Natural killer cell treated with Interleukin-12 subunit alpha and Interleukin-12 subunit beta and Interleukin-15 and Interleukin-18, amount 100 ng/mL, for 72 hours (primary cell): ENCODE results near the gene ABCC10. TPM values are rescaled to one million over a fixed set of nuclear protein-coding genes. Genes with fewer than 3 reads are reported as not detected.
"Not testable (repeated sequence)": the region's sequence is repeated elsewhere in the genome, so short reads cannot be mapped to it uniquely, and the experiment has no call there.

Experiments
- ATAC-seq, 2 donors: fragments of 150-1000 bp; cut with Tn5 transposase in 1 of 2; sonication (Bioruptor Pico), chemical (Tn5 transposase) in 1 of 2; 2 replicates each; pipeline ENCODE4 v1.10.0; 2021
- DNase-seq: peaks from one replicate; pipeline ENCODE4 v3.0.0; 2022; ENCODE audit warnings: low spot score
- H3K27ac Mint-ChIP-seq, 2 donors: 1 replicate in 1 of 2; 2 replicates in 1 of 2; pipeline ENCODE4 v1.8.0; 2022; ENCODE audit warnings: mixed read lengths in 2 of 2, mild to moderate bottlenecking in 1 of 2, moderate library complexity in 1 of 2
- H3K27me3 Mint-ChIP-seq, 2 donors: 1 replicate in 1 of 2; 2 replicates in 1 of 2; pipeline ENCODE4 v1.8.0; 2022; ENCODE audit warnings: mixed read lengths in 2 of 2
- H3K36me3 Mint-ChIP-seq: one replicate; pipeline ENCODE4 v1.8.0; 2022; ENCODE audit warnings: mixed read lengths
- H3K4me1 Mint-ChIP-seq, 2 donors: 1 replicate in 1 of 2; 2 replicates in 1 of 2; pipeline ENCODE4 v1.8.0; 2022; ENCODE audit warnings: low read depth in 2 of 2, mixed read lengths in 2 of 2, mild to moderate bottlenecking in 1 of 2
- H3K4me3 Mint-ChIP-seq: one replicate; pipeline ENCODE4 v1.8.0; 2022; ENCODE audit warnings: mixed read lengths
- H3K9me3 Mint-ChIP-seq: 2 replicates; pipeline ENCODE4 v1.8.0; 2022; ENCODE audit warnings: mixed read lengths
- total RNA-seq, 2 donors: library from RNA; stranded (reverse); gene quantifications; one replicate each; pipeline ENCODE4 v1.2.3, GENCODE V29; 2022

ABCC10 gene
- total RNA-seq, 2 donors from 2014 or later = 41.8 to 82.9 TPM

- Mint-ChIP-seq H3K27me3 (peaks cover 13 to 29% of the 10 kb centered on the region in 2 donors), H3K9me3 (no peaks in the 10 kb centered on the region), H3K36me3 (no peaks in the 10 kb centered on the region), H3K4me1 (peaks cover 13 to 16% of the 10 kb centered on the region in 2 donors), H3K27ac (no peak overlapping the region), H3K4me3 (no peak overlapping the region)
- ATAC-seq (no peak), DNase-seq (no peak)
Measured at GRCh38 chr6:43457643-43458042, 30.3 kb downstream of the ABCC10 start.

DNA sequence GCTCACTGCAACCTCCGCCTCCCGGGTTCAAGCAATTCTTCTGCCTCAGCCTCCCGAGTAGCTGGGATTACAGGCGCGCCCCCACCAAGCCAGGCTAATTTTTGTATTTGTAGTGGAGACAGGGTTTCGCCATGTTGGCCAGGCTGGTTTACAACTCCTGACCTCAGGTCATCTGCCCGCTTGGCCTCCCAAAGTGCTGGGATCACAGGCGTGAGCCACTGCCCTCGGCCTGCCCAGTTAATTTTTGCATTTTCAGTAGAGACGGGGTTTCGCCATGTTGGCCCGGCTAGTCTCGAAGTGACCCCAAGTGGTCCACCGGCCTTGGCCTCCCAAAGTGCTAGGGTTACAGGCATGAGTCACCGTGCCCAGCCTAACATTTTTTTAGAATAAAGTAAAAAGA lies 30.8 kb downstream of the ABCC10 start:
- not testable (repeated sequence) for H3K9me3 Mint-ChIP-seq, DNase-seq, H3K27ac Mint-ChIP-seq, H3K4me3 Mint-ChIP-seq, H3K36me3 Mint-ChIP-seq, ATAC-seq
- Mint-ChIP-seq H3K27me3 (peaks cover 16 to 34% of the 10 kb centered on the region in 2 donors), H3K4me1 (peaks cover 13 to 16% of the 10 kb centered on the region in 2 donors)

DNA sequence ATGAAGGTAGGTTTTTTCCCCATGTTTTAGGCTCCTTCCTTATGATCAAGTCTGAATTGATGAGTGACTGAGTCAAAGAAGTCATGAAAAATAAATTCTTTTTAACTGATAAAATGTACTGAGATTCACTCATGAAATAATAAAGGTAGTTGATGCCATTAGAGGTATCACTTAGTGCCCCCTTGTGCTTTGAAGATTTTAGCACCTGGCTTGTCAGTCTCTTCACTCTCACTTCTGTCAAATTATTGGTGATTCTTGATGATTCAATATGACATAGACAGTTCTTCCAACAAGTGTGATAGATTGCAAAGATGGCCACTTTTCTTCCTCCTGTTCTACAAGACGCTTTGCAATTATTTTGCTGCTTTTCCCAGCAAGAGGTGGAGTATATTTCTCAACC lies 32.2 kb downstream of the ABCC10 start:
- H3K9me3 Mint-ChIP-seq = no peaks in the 10 kb centered on the region
- peaks cover 18 to 44% of the 10 kb centered on the region in 2 donors for H3K27me3 Mint-ChIP-seq
- no peak for ATAC-seq
- no peak for DNase-seq
- H3K4me3 Mint-ChIP-seq = no peak overlapping the region
- H3K27ac Mint-ChIP-seq = no peak overlapping the region
- peaks cover 8% of the 10 kb centered on the region in 2 donors for H3K4me1 Mint-ChIP-seq
- no peaks in the 10 kb centered on the region for H3K36me3 Mint-ChIP-seq

DNA sequence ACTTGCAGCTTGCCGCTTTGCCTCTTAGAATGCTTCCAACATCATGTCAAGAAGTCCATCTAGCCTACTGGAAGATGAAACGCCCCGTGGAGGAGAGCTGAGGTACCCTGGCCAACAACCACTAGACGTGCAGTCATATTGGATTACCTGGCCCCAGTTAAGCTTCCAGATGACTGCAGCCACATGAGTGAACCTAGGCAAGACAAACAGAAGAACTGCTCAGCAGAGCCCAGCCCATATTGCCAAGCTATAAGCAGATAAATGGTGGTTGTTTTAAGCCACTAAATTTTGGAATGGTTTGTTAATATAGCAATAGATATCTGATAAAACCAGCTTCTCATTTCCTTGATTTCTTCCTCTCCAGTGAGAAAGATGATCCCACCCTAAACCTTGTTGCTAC lies 32.7 kb downstream of the ABCC10 start:
- no peak overlapping the region for H3K27ac Mint-ChIP-seq
- H3K4me1 Mint-ChIP-seq = peaks cover 7 to 8% of the 10 kb centered on the region in 2 donors
- ATAC-seq (no peak), DNase-seq (no peak)
- no peaks in the 10 kb centered on the region for H3K36me3 Mint-ChIP-seq
- H3K9me3 Mint-ChIP-seq = no peaks in the 10 kb centered on the region
- H3K27me3 Mint-ChIP-seq = peaks cover 18 to 44% of the 10 kb centered on the region in 2 donors
- no peak overlapping the region for H3K4me3 Mint-ChIP-seq

DNA sequence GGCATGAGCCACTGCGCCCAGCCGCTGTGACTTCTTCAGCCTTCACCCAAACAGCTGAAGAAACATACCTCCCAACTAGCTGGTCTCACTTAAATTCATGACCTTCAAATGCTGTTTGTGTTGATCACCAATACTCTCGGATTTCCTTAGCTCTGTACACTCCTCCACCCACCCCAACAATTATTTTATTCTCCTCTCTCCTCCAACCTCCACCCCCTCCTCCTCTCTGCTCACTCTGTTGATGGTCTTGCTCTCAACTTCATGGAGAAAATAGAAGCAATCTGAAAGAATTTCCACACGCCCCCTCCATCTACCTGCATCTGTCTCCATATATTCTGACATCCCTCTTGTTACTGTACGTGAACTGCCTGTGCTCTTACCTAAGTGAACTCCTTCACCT lies 34.6 kb downstream of the ABCC10 start:
- no peak for ATAC-seq
- H3K27ac Mint-ChIP-seq = no peak overlapping the region
- no peaks in the 10 kb centered on the region for H3K36me3 Mint-ChIP-seq
- H3K9me3 Mint-ChIP-seq = no peaks in the 10 kb centered on the region
- H3K27me3 Mint-ChIP-seq = peaks cover 16 to 38% of the 10 kb centered on the region in 2 donors
- DNase-seq = no peak
- no peaks in the 10 kb centered on the region for H3K4me1 Mint-ChIP-seq
- no peak overlapping the region for H3K4me3 Mint-ChIP-seq

- H3K36me3 Mint-ChIP-seq = no peaks in the 10 kb centered on the region
- H3K27ac Mint-ChIP-seq = no peak overlapping the region
- no peak overlapping the region for H3K4me3 Mint-ChIP-seq
- H3K27me3 Mint-ChIP-seq = peaks cover 23 to 36% of the 10 kb centered on the region in 2 donors
- no peak for ATAC-seq
- no peak for DNase-seq
- no peaks in the 10 kb centered on the region for H3K9me3 Mint-ChIP-seq
- no peaks in the 10 kb centered on the region for H3K4me1 Mint-ChIP-seq
Measured at GRCh38 chr6:43464337-43464736, 37.0 kb downstream of the ABCC10 start.

DNA sequence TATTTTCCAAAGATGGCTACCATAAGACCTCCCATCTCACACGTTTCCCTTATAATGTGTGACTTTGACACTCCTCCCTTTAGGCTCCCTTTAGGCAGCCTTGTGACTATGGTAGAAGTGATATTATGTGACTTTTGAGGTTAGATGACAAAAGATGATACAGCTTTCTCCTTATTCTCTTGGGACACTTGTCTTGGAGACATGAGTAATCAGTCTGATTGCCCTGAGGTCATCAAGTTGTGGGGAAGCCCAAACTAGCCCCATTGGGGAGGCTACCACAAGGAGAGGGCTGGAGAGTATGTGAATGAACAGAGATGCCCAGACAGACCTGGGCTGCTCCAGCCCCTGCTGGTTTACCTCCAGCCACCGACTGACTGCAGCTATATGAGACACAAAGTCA lies 38.6 kb downstream of the ABCC10 start:
- Mint-ChIP-seq H3K4me1 (no peaks in the 10 kb centered on the region), H3K27me3 (peaks cover 27 to 36% of the 10 kb centered on the region in 2 donors), H3K36me3 (no peaks in the 10 kb centered on the region), H3K27ac (no peak overlapping the region), H3K9me3 (no peaks in the 10 kb centered on the region), H3K4me3 (no peak overlapping the region)
- ATAC-seq = no peak
- no peak for DNase-seq

- peaks cover 25 to 30% of the 10 kb centered on the region in 2 donors for H3K27me3 Mint-ChIP-seq
- not testable (repeated sequence) for ATAC-seq, H3K27ac Mint-ChIP-seq, H3K36me3 Mint-ChIP-seq, DNase-seq, H3K9me3 Mint-ChIP-seq, H3K4me3 Mint-ChIP-seq, H3K4me1 Mint-ChIP-seq
Measured at GRCh38 chr6:43467265-43467664, 39.9 kb downstream of the ABCC10 start.

GRCh38 chr6:43467752-43468151 lies 40.4 kb downstream of the ABCC10 start:
- H3K36me3 Mint-ChIP-seq = no peaks in the 10 kb centered on the region
- DNase-seq (no peak), ATAC-seq (no peak)
- H3K27ac Mint-ChIP-seq = no peak overlapping the region
- H3K27me3 Mint-ChIP-seq = peaks cover 20 to 25% of the 10 kb centered on the region in 2 donors
- no peaks in the 10 kb centered on the region for H3K4me1 Mint-ChIP-seq
- no peak overlapping the region for H3K4me3 Mint-ChIP-seq
- no peaks in the 10 kb centered on the region for H3K9me3 Mint-ChIP-seq

DNA sequence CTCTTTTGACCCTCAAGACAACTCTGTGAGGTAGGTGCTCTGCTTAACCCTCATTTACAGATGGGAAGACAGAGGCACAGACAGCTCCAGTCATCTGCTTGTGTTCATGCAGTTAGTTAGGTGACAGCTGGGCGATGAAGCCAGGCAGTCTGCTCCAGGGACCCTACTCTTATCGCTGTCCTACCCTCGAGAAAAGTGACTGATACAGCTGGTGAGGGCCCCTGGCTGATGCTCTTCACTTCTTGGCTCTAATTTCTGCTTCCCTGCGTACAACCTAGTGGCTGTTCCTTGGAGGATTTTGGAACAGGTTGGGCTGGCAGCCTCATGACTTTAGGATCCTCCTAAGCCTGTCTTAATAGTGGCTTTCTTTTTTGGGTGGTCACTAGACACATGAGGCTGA lies 40.9 kb downstream of the ABCC10 start:
- H3K27me3 Mint-ChIP-seq = peaks cover 15 to 22% of the 10 kb centered on the region in 2 donors
- no peaks in the 10 kb centered on the region for H3K9me3 Mint-ChIP-seq
- ATAC-seq (no peak), DNase-seq (no peak)
- H3K4me1 Mint-ChIP-seq = no peaks in the 10 kb centered on the region
- no peak overlapping the region for H3K27ac Mint-ChIP-seq
- no peak overlapping the region for H3K4me3 Mint-ChIP-seq
- H3K36me3 Mint-ChIP-seq = no peaks in the 10 kb centered on the region

- H3K27me3 Mint-ChIP-seq = peaks cover 11 to 21% of the 10 kb centered on the region in 2 donors
- H3K4me1 Mint-ChIP-seq = no peaks in the 10 kb centered on the region
- no peak overlapping the region for H3K27ac Mint-ChIP-seq
- ATAC-seq (no peak), DNase-seq (no peak)
- no peak overlapping the region for H3K4me3 Mint-ChIP-seq
- H3K36me3 Mint-ChIP-seq = no peaks in the 10 kb centered on the region
- no peaks in the 10 kb centered on the region for H3K9me3 Mint-ChIP-seq
Measured at GRCh38 chr6:43468748-43469681, 41.7 kb downstream of the ABCC10 start.

GRCh38 chr6:43469947-43470346 lies 42.6 kb downstream of the ABCC10 start:
- DNase-seq (no peak), ATAC-seq (peak in 1 of 2 donors; percentile 33)
- no peaks in the 10 kb centered on the region for H3K36me3 Mint-ChIP-seq
- H3K4me1 Mint-ChIP-seq = no peaks in the 10 kb centered on the region
- H3K4me3 Mint-ChIP-seq = no peak overlapping the region
- H3K27ac Mint-ChIP-seq = no peak overlapping the region
- H3K9me3 Mint-ChIP-seq = no peaks in the 10 kb centered on the region
- peaks cover 6 to 21% of the 10 kb centered on the region in 2 donors for H3K27me3 Mint-ChIP-seq

DNA sequence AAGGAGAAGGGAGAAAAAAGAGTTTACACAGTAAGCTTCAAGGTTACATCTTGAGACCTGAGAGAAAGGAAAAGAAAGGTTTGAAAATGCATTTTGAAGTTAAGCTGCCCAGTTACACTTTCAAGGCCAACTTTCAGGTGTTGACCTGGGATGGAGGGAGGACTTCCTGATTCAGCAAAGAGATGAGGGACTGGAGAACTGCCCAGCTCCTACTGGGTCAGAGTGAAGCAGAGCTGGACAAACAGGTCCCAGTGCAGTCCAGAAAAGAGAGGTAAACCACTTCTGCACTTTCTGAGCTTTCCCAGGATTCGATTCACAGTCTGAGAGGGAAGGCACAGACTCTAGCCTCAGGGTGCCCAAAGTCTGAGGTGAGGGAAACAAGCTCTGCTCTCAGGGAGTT lies 44.1 kb downstream of the ABCC10 start:
- H3K27ac Mint-ChIP-seq = no peak overlapping the region
- no peak overlapping the region for H3K4me3 Mint-ChIP-seq
- ATAC-seq = no peak
- no peak for DNase-seq
- no peaks in the 10 kb centered on the region for H3K9me3 Mint-ChIP-seq
- peaks cover 0 to under 1% of the 10 kb centered on the region in 2 donors for H3K4me1 Mint-ChIP-seq
- H3K27me3 Mint-ChIP-seq = peaks cover 6 to 21% of the 10 kb centered on the region in 2 donors
- no peaks in the 10 kb centered on the region for H3K36me3 Mint-ChIP-seq

GRCh38 chr6:43472515-43472914 lies 45.2 kb downstream of the ABCC10 start:
- ATAC-seq = no peak
- no peak for DNase-seq
- no peak overlapping the region for H3K4me3 Mint-ChIP-seq
- H3K27me3 Mint-ChIP-seq = peaks cover 0 to 16% of the 10 kb centered on the region in 2 donors
- H3K36me3 Mint-ChIP-seq = no peaks in the 10 kb centered on the region
- H3K27ac Mint-ChIP-seq = no peak overlapping the region
- H3K9me3 Mint-ChIP-seq = no peaks in the 10 kb centered on the region
- H3K4me1 Mint-ChIP-seq = peaks cover 10 to 11% of the 10 kb centered on the region in 2 donors
